Stimulated activated CD8-positive, alpha-beta memory T cell treated with anti-CD3 and anti-CD28 coated beads, Interleukin-15, amount 100 ng/mL, for 24 hours (primary cell): ENCODE measurements around the gene CHRDL2.
"Not testable (repeated sequence)": the region's sequence is repeated elsewhere in the genome, so short reads cannot be mapped to it uniquely, and the experiment has no call there.

Experiments used
- DNase-seq: peaks from one replicate; pipeline ENCODE4 v3.0.0-alpha.2; 2020; ENCODE audit warnings: low read depth

Gene CHRDL2, protein sequence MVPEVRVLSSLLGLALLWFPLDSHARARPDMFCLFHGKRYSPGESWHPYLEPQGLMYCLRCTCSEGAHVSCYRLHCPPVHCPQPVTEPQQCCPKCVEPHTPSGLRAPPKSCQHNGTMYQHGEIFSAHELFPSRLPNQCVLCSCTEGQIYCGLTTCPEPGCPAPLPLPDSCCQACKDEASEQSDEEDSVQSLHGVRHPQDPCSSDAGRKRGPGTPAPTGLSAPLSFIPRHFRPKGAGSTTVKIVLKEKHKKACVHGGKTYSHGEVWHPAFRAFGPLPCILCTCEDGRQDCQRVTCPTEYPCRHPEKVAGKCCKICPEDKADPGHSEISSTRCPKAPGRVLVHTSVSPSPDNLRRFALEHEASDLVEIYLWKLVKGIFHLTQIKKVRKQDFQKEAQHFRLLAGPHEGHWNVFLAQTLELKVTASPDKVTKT

DNA sequence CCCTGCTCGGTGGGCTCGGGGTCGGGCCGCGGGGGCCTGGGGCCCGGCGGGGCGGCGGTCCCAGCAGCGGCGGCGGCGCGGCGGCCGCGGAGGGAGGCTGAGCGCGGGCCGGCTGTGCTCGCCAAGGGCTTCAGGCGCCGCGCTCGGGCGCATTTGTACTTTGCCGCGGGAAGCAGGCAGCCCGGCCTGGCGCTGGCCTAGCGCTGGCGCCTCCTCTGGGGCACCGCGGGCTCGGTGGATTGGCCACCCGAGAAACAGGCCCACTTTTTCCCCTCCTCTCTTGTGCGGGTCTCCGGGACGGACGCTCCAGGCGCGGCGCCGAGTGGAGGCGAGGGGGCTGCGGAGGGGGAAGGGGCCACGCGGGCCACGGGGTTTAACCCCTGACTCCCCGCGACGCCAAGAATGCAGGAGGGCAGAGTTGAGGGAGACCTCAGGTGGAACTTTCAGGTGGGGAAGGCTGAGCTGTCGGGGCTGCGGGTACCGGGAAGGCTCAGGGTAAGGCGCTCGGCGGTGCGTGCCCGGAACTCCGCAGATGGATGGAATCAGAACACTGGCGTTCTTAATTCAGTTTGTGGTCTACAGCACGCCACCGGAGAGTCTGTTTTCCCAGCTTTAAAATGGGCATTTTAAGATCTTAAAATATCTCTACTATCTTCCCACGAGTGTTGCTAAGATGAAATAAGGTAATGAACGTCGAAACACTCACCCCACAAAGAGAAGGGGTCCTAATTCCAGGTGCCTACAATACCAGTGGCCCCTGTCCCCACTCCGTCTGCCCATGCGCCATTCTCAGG is at the start of gene CHRDL2:
Gene CHRDL2, minus strand, starts transcription at position 126 of the 794 bp plus-strand sequence. CDS start 538 bp downstream, outside the sequence.
- no peak for DNase-seq

DNA sequence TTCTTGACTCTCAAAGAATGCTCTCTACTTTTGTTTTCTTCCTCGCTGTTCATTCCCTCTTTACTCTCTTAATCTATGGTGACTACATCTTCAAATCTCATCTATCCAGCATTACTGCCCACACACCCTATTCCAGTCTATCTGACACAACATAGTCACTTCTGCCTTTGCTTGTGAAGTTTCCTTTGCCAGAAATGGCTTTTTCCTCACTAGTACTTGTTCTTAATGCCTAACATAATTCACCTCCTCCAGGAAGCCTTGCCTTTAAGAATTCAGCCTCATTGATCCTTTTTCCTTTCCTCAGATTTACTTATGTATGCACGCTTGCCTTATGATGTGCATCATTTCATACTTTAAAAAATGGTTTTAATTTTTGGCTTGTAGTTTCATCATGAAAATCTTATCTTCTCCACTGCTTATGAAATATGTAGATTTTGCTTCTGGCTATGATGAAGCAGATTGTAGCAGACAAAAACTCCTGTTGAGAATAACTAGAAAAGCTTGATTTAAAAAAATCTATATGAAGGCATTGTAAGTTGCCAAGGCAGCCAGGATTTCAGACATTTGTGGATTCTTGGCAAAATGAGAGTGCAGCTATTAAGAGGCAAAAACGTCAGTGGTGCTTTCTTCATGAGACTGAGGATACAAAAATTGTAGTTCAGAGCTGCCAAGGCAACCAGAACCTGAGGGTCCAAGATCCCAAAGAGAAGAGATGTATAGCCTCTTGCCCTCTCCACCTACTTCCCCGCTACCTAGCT is 49.2 kb upstream of the CHRDL2 start:
- DNase-seq, result no peak

DNA sequence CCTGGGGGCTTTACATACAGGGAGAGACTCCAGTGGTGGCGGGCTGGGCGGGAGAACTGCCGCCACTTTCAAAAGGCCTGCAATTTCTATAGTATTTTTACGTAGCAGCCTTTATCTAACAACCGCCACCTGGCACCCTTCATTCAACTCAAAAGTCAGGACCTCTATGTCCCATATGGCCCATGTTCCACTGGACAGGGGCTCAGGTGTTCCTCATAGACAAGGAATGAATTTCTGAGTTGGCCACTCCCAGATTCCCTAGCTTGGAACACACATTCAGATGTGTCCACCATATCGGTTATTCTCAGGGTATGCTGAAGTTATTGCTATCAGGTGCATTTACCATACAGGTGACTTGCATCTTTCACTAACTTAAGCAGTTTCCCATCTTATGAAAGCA is 47.4 kb upstream of the CHRDL2 start:
- DNase-seq, result no peak

DNA sequence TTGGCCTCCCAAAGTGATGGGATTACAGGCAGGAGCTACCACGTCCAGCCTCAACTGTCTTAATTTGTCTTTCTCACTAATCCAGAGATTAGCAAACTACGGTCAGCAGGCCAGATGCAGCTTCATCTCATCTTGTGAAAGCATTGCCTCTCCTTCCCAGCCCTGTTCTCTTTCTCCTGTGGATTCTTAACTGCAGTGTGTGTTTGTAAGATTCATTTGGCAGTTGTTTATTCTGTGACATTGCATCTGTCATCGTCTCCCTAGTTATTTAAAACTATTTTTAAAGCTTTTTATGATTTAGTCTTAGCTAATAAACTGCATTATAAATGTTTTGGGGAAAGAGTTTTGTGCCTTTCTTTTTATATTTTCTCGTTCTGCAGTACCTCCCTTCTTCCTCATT is 46.7 kb upstream of the CHRDL2 start:
- no peak for DNase-seq

DNA sequence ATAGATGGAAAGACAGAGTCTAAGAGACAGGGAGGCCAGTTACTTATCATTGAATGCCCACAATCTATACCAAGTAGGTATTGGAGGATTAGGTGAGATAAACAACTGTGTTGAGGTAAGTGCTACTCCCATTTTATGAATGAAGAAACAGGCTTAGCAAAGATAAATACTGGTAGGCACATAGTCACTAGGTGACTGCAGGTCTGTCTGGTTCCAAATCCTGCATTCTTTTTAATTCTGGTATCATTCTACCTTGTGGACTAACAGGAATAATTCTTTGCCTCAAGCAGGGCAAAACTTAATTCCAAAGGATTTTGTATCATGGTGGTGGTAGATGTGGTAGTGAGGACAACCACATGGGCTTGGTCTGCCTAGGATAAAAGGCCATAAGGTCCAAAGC is 45.8 kb upstream of the CHRDL2 start:
- DNase-seq, result no peak

DNA sequence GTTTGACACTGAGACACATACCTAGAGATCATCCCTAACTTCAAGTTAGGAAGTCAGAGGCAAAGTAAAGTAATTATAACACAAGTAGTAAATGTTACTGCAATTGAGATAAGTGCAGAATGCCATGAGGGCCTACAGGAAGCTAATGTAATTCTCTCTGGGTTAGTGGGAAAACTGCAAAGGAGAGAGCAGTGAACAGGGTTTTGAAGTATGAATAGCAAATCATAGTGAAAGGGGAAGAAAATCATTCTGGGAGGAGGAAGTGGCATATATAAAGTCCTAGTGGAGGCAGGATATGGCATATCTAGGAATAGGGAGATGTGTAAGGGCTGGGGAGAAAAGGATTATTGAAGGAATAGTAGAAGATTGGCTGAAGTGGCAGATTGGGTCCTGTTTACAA is 45.3 kb upstream of the CHRDL2 start:
- no peak for DNase-seq

DNA sequence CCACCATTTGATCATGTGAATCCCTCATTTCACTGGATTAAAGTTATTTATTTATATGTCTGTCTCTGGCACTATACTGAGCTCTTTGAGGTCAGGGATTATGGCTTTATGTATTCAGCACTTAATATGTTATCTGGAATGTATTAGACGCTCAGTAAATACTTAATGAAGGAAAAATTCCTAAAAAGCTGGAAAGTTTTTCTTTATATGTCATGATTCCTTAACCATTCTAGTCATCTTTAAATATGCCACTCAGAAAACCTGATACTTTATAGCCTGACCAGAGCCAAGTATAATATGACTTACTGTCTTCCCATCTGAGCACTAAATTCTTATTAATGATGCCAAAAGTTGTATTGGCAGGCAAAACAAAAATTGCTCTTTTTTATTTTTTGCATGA is 44.5 kb upstream of the CHRDL2 start:
- no peak for DNase-seq

DNA sequence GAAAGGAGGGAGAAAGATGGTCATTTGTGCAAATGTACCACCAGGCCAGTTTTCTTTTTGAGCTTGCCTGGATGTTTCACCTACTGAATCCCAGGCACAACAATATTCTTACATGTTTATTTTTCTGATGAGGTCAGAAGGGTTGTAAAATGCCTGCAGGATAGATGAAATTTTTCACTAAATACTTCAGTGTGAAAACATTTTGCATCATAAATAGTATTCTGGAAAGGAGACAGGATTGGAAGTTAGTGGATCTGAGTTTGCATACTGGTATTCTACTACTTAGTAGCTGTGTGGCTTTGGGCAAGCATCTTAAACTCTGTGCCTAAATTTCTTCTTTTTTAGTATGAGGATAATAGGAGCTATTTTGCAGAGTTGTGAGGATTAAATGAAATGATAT is 42.2 kb upstream of the CHRDL2 start:
- DNase-seq, result no peak

DNA sequence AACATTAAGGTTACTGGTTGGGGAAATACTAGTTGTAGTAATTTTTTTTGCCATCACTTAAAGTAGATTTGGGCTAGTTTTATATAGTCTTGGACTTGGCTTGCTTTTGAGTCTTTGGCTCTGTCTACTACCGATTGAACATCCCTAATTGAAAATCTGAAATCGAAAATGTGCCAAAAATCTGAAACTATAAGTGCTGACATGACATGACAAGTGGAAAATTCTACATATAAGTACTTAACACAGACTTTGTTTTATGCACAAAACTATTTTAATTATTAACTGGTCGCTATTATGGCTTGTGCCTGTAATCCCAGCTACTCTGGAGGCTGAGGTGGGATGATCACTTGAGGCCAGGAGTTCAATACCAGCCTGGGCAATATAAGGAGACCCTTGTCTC is 39.9 kb upstream of the CHRDL2 start:
- DNase-seq, result no peak

DNA sequence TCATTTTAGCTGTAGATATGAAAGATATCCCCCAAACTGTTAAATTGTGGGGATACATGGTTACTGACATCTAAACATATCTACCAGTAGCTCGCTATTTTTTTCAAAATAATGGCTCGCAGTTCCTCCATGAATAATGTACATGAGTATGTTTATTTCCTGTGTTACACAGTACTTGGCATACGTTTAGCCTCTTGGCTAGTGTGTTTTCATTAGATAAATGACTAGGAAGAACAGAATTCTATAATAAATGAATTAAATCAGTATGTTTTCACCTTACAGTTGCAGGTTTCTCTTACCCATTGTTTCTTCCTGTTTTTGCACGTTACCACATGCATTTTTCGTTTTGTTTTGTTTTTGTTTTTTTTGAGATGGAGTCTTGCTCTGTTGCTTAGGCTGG is 39.2 kb upstream of the CHRDL2 start:
- DNase-seq, result no peak

DNA sequence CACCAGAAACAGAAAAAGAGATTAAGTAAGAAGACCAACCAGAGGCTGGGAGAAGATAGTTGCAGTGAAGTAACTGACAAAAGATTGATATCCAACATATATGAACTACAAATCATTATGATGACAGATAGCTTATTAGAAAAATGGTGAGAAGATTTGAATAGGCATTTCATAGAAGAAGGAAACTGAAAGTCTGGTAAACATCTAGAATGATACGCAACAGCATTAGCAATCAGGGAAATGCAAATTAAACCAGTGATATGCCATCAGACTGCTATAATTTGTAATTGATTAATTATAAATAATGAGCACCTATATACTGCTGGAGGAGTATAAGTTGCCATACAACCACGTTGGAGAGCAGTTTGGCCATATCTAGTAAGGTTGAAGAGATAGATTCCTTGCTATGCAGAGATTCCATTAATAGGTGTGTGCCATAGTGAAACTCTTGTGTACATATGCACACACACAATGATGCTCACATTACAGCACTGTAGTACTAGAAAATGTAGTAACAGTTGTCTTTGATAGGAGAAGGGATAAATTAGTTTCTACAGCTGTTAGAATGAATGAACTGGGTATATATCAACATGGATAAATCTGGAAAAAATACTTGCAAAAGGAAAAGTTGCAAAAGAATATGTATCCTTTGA is 38.0 kb upstream of the CHRDL2 start:
- DNase-seq, result no peak

DNA sequence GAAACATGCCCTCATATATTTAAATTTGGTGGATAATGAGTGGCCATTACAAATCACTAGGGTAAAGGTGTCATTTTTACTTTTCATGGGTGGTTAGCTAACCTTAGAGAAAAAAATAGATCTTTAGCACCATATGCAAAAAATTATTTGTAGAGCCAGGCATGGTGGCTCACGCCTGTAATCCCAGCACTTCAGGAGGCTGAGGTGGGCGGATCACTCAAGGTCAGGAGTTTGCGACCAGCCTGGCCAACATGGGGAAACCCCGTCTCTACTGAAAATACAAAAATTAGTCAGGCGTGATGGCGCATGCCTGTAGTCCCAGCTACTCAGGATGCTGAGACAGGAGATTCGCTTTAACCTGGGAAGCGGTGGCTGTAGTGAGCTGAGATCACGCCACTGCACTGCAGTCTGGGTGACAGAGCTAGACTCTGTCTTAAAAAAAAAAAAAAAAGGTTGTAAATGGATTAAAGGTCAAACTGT is 37.0 kb upstream of the CHRDL2 start:
- not testable (repeated sequence) for DNase-seq

DNA sequence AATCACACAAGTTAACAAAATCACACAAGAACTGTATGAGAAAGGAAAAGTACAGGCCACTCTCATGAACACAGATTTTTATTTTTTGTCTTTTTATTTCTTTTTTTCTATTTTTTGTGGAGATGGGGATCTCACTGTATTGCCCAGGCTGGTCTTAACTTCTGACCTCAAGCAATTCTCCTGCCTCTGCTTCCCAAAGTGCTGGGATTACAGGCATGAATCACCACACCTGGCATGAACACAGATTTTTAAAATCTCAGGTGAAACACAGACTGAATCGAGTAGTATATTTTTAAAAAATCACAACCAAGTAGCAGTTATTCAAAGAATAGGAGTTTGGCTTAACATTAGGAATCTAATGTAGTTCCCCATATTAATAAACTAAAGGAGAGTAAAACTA is 35.7 kb upstream of the CHRDL2 start:
- no peak for DNase-seq

DNA sequence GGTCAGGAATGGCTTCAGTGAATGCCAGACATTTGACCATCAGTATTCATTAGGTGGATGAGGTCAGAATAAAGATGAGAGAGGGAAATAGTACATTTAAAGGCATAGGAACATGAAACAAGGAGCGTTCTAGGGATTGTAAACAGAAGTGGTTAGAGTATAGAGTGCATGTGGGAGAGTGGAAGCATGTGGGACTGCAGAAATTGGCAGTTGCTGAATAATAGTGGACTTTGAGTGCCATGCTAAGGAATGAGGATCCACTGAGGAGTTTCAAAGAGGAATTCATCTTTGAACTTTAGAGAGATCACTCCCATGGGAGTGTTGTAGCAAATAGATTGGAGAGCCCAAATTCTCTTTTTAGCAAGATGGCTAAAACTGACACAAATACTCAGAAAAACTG is 25.3 kb upstream of the CHRDL2 start:
- no peak for DNase-seq

DNA sequence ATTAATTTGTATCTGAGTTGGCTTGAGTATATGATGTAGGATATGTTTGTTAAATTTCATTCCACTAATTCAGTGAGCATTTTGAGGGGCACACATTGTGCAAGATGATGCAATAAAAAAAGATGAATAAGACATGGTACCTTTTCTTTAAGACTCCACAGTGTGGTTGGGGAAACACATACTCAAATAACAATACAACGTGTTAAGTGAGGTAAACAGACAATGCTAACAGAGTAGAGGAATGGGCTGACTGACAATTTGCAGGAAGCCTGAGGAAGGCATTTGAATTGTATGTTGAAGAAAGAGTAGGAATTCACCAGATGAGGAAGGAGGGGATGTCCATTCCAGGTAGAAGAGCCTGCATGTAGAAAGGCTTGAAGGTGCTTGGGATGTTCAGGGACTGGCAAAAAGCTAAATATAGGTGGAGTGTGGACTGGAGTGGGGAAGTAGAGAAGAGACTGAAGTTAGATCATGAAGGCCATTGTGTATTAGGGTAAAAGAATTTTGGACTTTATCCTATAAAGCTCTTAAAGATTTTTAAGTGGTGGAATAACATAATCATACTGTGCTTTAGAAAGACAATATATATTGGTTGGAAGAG is 24.3 kb upstream of the CHRDL2 start:
- DNase-seq, result no peak

DNA sequence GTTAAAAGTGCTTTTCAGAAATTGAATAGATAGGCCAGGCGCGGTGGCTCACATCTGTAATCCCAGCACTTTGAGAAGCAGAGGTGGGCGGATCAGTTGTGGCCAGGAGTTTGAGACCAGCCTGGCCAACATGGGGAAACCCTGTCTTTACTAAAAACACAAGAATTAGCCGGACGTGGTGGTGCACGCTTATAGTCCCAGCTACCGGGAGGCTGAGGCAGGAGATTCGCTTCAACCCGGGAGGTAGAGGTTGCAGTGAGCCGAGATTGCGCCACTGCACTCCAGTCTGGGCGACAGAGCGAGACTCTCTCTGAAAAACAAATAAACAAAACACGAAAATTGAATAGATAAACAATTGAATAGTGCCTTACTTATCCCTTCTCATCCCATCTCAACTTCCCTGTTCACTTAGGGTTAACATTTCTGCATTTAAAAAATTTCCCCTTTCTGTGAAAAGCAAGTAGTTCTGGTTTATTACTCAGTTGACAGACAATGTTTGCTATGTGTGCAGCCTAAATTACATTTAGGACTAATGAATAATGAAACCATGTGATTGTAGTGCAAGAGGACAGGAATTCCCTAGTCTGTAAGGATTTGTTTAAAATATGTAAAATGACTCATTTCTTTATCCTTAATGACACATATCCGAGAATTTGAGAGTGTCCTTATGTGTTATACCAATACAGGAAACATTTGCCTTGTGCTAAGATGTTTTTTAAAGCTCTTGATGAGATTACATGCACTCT is 23.5 kb upstream of the CHRDL2 start:
- DNase-seq, result no peak

DNA sequence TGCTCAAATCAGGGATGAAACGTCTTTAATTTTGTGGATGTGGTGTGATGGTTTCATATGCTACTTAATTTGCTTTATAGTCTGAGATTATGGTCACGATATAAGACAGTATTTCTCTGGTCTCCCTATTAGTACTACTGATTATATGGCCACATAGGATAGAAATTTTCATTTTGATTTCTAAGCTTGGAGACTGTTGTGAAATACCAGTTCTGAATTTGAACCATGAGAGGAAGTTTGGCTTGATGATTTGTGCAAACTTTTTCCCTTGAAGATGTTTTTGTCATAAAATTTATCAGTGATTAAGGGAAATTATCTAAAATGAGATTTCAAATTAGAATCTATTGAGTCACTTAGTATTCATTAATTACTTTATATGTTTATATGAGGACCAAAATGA is 20.1 kb upstream of the CHRDL2 start:
- DNase-seq, result no peak

DNA sequence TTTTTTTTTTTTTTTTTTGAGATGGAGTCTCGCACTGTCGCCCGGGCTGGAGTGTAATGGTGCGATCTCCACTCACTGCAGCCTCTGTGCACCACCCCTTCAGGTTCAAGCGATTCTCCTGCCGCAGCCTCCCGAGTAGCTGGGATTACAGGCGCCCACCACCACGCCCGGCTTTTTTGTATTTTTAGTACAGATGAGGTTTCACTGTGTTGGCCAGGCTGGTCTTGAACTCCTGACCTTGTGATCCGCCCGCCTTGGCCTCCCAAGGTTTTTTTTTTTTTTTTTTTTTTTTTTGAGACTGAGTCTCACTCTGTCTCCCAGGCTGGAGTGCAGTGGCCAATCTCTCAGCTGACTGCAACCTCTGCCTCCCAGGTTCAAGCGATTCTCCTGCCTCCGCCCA is 19.4 kb upstream of the CHRDL2 start:
- DNase-seq, result not testable (repeated sequence)

DNA sequence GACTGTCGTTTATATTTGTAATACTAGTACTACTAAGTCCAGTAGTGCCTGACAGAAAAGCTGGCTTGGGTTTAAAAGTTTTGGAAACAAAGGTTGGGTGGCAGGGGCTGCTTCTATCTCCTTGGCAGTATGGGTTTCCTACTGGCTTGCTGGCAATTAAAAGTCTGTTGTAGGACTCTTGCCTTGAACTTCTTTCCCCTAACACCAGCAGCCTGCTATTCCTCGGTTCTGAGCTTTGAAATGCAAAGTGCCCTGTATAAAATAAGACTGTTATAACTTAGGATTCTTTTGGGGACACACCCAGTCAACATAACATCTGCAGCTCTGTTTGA is 18.7 kb upstream of the CHRDL2 start:
- no peak for DNase-seq

DNA sequence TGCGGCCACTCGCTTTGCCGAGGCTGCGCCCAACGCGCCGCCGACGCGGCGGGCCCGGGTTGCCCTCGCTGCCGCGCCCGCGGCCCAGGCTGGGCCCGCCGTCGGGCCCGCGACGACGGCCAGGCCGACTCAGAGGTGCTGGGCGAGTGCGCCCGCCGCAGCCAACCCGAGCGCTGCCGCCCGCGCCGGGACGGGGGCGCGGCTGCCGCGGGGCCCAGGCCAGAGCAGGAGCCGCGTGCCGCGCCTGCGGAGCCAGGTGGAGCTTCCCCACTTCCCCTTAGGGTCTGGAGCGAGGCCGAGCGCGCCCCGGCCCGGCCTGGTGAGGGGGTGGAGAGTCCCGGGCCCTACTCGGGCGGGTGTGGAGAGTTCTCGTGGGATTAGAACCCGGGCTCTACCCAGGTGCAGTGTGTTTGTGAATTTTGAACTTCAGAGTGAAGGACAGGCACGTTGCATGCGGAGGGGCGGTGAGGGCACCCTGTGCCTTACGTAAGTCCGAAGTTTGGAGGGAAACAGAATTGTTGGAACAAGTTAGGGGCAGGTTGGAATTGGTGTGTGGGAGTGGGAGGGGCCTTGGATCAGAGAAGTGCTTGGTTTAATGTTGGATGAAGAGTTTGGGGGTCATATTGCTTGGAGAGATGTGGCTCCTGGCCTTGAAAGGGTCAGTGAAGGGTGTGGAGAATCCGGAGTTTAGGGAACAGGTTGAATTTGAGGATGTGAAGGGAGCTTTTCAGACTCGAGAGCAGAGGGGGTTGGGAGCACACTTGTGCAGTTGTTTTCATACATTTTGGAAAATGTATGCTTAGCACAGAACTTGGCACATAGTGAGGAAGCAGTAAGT is 18.1 kb upstream of the CHRDL2 start:
- peak; percentile 16 for DNase-seq
